HepG2 (cell line): ENCODE data around the gene SHFL. TPM values are rescaled to one million over a fixed set of nuclear protein-coding genes. Genes with fewer than 3 reads are reported as not detected.

Experiments
- CAMTA2 ChIP-seq: sonication (generic); formaldehyde crosslinking; IDR thresholded peaks from 2 replicates; pipeline ENCODE4 v1.4.0; 2020; ENCODE audit warnings: mild to moderate bottlenecking, missing genetic modification reagents, borderline replicate concordance
- DNMT3B ChIP-seq: conservative IDR thresholded peaks from 2 replicates; pipeline ENCODE4 v1.6.1; 2016; ENCODE audit warnings: missing biosample characterization, control low read depth
- MAFG ChIP-seq: sonication (generic); formaldehyde crosslinking; IDR thresholded peaks from 2 replicates; pipeline ENCODE4 v1.5.1; 2020; ENCODE audit warnings: mild to moderate bottlenecking, missing genetic modification reagents
- NR2F1 ChIP-seq, 2 experiments: fragments of 450-650 bp in 1 of 2; formaldehyde crosslinking in 1 of 2; IDR thresholded peaks; 2 replicates each; pipeline versions ENCODE4 v1.5.0 to v1.6.1; 2016 to 2020; ENCODE audit warnings: mild to moderate bottlenecking in 1 of 2, missing compliant biosample characterization in 1 of 2, missing genetic modification reagents in 1 of 2, moderate library complexity in 1 of 2
- PHF21A ChIP-seq: sonication (generic); formaldehyde crosslinking; IDR thresholded peaks from 2 replicates; pipeline ENCODE4 v1.5.0; 2020; ENCODE audit warnings: mild to moderate bottlenecking, missing genetic modification reagents
- RXRB ChIP-seq: IDR thresholded peaks from 2 replicates; pipeline ENCODE4 v1.6.1; 2016; ENCODE audit warnings: borderline replicate concordance, missing genetic modification reagents, missing compliant biosample characterization
- SP1 ChIP-seq, 2 experiments: fragments of 450-650 bp in 1 of 2; sonication (generic) in 1 of 2; formaldehyde crosslinking in 1 of 2; IDR thresholded peaks; 2 replicates each; pipeline versions ENCODE4 v1.4.0 to v1.6.1; 2016 to 2020; ENCODE audit warnings: missing genetic modification reagents in 1 of 2
- TRIM24 ChIP-seq: sonication (generic); formaldehyde crosslinking; IDR thresholded peaks from 2 replicates; pipeline ENCODE4 v1.8.0; 2022; ENCODE audit warnings: mild to moderate bottlenecking, missing genetic modification reagents
- YEATS4 ChIP-seq: sonication (generic); formaldehyde crosslinking; IDR thresholded peaks from 2 replicates; pipeline ENCODE4 v1.4.0; 2020; ENCODE audit warnings: missing genetic modification reagents, borderline replicate concordance
- ZIK1 ChIP-seq: sonication (generic); formaldehyde crosslinking; IDR thresholded peaks from 2 replicates; pipeline ENCODE4 v1.5.0; 2020; ENCODE audit warnings: mild to moderate bottlenecking, low read depth, missing genetic modification reagents, borderline replicate concordance
- ZNF24 ChIP-seq: fragments of 450-650 bp; IDR thresholded peaks from 2 replicates; pipeline ENCODE4 v1.6.1; 2017; ENCODE audit warnings: antibody characterized with exemption, mild to moderate bottlenecking
- ZNF557 ChIP-seq: sonication (generic); formaldehyde crosslinking; IDR thresholded peaks from 2 replicates; pipeline ENCODE4 v1.4.0; 2020; ENCODE audit warnings: missing genetic modification reagents
- ZNF598 ChIP-seq: sonication (generic); formaldehyde crosslinking; IDR thresholded peaks from 2 replicates; pipeline ENCODE4 v1.5.1; 2020; ENCODE audit warnings: mild to moderate bottlenecking, missing genetic modification reagents, borderline replicate concordance
- ZNF672 ChIP-seq: sonication (generic); formaldehyde crosslinking; IDR thresholded peaks from 2 replicates; pipeline ENCODE4 v1.8.1; 2022; ENCODE audit warnings: missing genetic modification reagents
- ZNF720 ChIP-seq: sonication (generic); formaldehyde crosslinking; IDR thresholded peaks from 2 replicates; pipeline ENCODE4 v1.4.0; 2020; ENCODE audit warnings: missing genetic modification reagents
- ZNF790 ChIP-seq: sonication (generic); formaldehyde crosslinking; IDR thresholded peaks from 2 replicates; pipeline ENCODE4 v1.8.0; 2022; ENCODE audit warnings: missing genetic modification reagents, mild to moderate bottlenecking, borderline replicate concordance
- polyA plus RNA-seq, 8 experiments: library from polyadenylated mRNA; depleted of rRNA in 3 of 8; stranded (reverse) in 7 of 8; unstranded in 1 of 8; fragments of >200 nt; fragmentation: Illumina TruSeq in 4 of 8; extraction: Trizol in 4 of 8; gene quantifications; 2 replicates each; pipeline versions ENCODE4 v1.2.1 to v1.2.3, GENCODE V29; 2011 to 2016; ENCODE audit warnings: low read depth in 4 of 8, missing spikeins in 1 of 8, mixed read lengths in 1 of 8; ENCODE audit not compliant: insufficient read depth in 1 of 8
- total RNA-seq, 5 experiments: library from RNA; depleted of rRNA; stranded (reverse); fragments of >200 nt; fragmentation: Illumina TruSeq; extraction: Trizol; gene quantifications; 2 replicates each; pipeline ENCODE4 v1.2.3, GENCODE V29; 2016; ENCODE audit warnings: low read depth in 1 of 5
- TF ChIP-seq, protein P1 (sequence below): sonication (generic); formaldehyde crosslinking; IDR thresholded peaks from 2 replicates; pipeline ENCODE4 v1.4.0; 2020; ENCODE audit warnings: mild to moderate bottlenecking, missing genetic modification reagents
- TF ChIP-seq, protein P2 (sequence below): sonication (generic); formaldehyde crosslinking; IDR thresholded peaks from 2 replicates; pipeline ENCODE4 v1.5.1; 2020; ENCODE audit warnings: missing genetic modification reagents, mild to moderate bottlenecking, borderline replicate concordance
- TF ChIP-seq, protein P3 (sequence below): sonication (generic); formaldehyde crosslinking; IDR thresholded peaks from 2 replicates; pipeline ENCODE4 v1.4.0; 2020; ENCODE audit warnings: mild to moderate bottlenecking, missing genetic modification reagents
- TF ChIP-seq, protein P4 (sequence below): IDR thresholded peaks from 2 replicates; pipeline ENCODE4 v1.6.1; 2016; ENCODE audit warnings: missing compliant biosample characterization, missing genetic modification reagents, borderline replicate concordance
- TF ChIP-seq, protein P5 (sequence below): IDR thresholded peaks from 2 replicates; pipeline ENCODE4 v1.6.1; 2016; ENCODE audit warnings: low read depth, borderline replicate concordance

Gene SHFL
- total and polyA plus RNA-seq, 2 of the 13 experiments (the other 11 are each of a cell fraction or from before 2014, with no cell fraction given) = 12.3 to 36.4 TPM

DNA sequence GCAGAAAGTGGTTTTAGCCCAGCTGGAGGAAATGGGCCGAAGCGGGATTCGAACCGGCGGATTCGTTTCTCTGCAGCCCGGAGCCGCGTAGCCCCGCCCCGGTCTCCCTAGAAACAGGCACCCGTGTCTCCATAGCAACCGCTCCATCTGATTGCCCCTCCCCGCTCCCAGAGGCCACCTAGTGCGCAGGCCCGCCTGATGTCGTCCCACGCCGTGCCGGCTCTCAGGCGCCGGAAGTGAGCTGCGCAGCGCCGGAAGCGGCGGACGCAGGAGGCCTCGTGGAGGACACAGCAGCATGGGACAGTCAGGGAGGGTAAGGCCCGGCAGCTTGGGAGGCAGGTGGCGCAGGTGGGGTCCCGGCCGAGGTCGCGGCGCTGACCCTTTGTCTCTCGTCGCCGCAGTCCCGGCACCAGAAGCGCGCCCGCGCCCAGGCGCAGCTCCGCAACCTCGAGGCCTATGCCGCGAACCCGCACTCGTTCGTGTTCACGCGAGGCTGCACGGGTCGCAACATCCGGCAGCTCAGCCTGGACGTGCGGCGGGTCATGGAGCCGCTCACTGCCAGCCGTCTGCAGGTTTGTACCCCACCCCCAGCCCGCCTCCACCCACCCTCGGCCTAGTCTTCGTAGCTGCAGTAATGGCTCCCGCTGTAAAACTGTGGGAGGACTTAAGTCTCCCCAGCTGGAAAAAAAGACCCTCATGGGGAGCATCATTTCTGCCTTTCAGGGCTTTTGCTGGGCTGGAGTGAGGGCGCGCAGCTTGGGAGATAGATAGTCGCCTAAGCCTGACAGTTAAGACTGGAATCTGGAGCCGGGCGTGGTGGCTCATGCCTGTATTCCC, 20.2 kb downstream of the SHFL start, which contains the start of gene PPAN (continued):
- TF ChIP-seq ZNF557 (CRISPR knock-in tag) (no peak), DNMT3B (no peak), MAFG (CRISPR knock-in tag) (no peak), ZNF598 (0 out of 2 replicates have a peak, but pooled peaks have one; percentile 15), CAMTA2 (CRISPR knock-in tag) (no peak), RXRB (CRISPR knock-in tag) (peak; percentile 73), ZNF672 (CRISPR knock-in tag) (no peak), ZNF790 (CRISPR knock-in tag) (no peak; the same call in 1 of the 2 replicates), YEATS4 (CRISPR knock-in tag) (peak; percentile 99), SP1 (IDR thresholded peaks at IDR 0.05) (no peak), SP1 (CRISPR knock-in tag; IDR thresholded peaks at IDR 0.05) (peak; percentile 22; the same call in 1 of the 2 replicates), PHF21A (peak; percentile 57), ZIK1 (CRISPR knock-in tag) (no peak), ZNF24 (no peak), NR2F1 (CRISPR knock-in tag; IDR thresholded peaks at IDR 0.05) (no peak), TRIM24 (CRISPR knock-in tag) (no peak), ZNF720 (CRISPR knock-in tag) (0 out of 2 replicates have a peak, but pooled peaks have one; percentile 47)
- TF ChIP-seq, protein P1, sequence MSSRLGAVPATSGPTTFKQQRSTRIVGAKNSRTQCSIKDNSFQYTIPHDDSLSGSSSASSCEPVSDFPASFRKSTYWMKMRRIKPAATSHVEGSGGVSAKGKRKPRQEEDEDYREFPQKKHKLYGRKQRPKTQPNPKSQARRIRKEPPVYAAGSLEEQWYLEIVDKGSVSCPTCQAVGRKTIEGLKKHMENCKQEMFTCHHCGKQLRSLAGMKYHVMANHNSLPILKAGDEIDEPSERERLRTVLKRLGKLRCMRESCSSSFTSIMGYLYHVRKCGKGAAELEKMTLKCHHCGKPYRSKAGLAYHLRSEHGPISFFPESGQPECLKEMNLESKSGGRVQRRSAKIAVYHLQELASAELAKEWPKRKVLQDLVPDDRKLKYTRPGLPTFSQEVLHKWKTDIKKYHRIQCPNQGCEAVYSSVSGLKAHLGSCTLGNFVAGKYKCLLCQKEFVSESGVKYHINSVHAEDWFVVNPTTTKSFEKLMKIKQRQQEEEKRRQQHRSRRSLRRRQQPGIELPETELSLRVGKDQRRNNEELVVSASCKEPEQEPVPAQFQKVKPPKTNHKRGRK = no peak
- TF ChIP-seq, protein P2, sequence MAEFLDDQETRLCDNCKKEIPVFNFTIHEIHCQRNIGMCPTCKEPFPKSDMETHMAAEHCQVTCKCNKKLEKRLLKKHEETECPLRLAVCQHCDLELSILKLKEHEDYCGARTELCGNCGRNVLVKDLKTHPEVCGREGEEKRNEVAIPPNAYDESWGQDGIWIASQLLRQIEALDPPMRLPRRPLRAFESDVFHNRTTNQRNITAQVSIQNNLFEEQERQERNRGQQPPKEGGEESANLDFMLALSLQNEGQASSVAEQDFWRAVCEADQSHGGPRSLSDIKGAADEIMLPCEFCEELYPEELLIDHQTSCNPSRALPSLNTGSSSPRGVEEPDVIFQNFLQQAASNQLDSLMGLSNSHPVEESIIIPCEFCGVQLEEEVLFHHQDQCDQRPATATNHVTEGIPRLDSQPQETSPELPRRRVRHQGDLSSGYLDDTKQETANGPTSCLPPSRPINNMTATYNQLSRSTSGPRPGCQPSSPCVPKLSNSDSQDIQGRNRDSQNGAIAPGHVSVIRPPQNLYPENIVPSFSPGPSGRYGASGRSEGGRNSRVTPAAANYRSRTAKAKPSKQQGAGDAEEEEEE = no peak
- TF ChIP-seq, protein P3, sequence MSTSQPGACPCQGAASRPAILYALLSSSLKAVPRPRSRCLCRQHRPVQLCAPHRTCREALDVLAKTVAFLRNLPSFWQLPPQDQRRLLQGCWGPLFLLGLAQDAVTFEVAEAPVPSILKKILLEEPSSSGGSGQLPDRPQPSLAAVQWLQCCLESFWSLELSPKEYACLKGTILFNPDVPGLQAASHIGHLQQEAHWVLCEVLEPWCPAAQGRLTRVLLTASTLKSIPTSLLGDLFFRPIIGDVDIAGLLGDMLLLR (CRISPR knock-in tag) = peak; percentile 96; the same call in 1 of the 2 replicates
- TF ChIP-seq, protein P4, sequence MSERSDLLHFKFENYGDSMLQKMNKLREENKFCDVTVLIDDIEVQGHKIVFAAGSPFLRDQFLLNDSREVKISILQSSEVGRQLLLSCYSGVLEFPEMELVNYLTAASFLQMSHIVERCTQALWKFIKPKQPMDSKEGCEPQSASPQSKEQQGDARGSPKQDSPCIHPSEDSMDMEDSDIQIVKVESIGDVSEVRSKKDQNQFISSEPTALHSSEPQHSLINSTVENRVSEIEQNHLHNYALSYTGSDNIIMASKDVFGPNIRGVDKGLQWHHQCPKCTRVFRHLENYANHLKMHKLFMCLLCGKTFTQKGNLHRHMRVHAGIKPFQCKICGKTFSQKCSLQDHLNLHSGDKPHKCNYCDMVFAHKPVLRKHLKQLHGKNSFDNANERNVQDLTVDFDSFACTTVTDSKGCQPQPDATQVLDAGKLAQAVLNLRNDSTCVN = peak; percentile 76; the same call in 1 of the 2 replicates
- TF ChIP-seq, protein P5, sequence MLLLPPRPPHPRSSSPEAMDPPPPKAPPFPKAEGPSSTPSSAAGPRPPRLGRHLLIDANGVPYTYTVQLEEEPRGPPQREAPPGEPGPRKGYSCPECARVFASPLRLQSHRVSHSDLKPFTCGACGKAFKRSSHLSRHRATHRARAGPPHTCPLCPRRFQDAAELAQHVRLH (CRISPR knock-in tag) = peak; percentile 88; the same call in 1 of the 2 replicates
